Subcutaneous abdominal adipose tissue (tissue), 5 donors: ENCODE data around the gene CAV3.

Experiments
- H3K27ac ChIP-seq: one replicate; pipeline ENCODE4 v1.7.0; 2013; ENCODE audit warnings: low read depth, mild to moderate bottlenecking, inconsistent platforms, low read length, moderate library complexity
- H3K27me3 ChIP-seq, 5 donors: one replicate each; pipeline ENCODE4 v1.7.0; 2013; ENCODE audit warnings: low read length in 5 of 5, inconsistent platforms in 1 of 5; ENCODE audit not compliant: control insufficient read depth in 5 of 5, insufficient read depth in 4 of 5
- H3K36me3 ChIP-seq, 5 donors: one replicate each; pipeline ENCODE4 v1.7.0; 2013; ENCODE audit warnings: low read length in 5 of 5; ENCODE audit not compliant: control insufficient read depth in 5 of 5, insufficient read depth in 5 of 5
- H3K4me1 ChIP-seq, 5 donors: one replicate each; pipeline ENCODE4 v1.7.0; 2013; ENCODE audit warnings: low read length in 5 of 5, mild to moderate bottlenecking in 3 of 5, moderate library complexity in 1 of 5; ENCODE audit not compliant: control insufficient read depth in 5 of 5, insufficient read depth in 5 of 5
- H3K4me3 ChIP-seq, 5 donors: one replicate each; pipeline ENCODE4 v1.7.0; 2013; ENCODE audit warnings: low read length in 5 of 5, low read depth in 1 of 5
- H3K9ac ChIP-seq, 5 donors: one replicate each; pipeline ENCODE4 v1.7.0; 2013; ENCODE audit warnings: low read length in 5 of 5, mild to moderate bottlenecking in 4 of 5, moderate library complexity in 3 of 5
- H3K9me3 ChIP-seq, 5 donors: one replicate each; pipeline ENCODE4 v1.7.0; 2013; ENCODE audit warnings: low read length in 5 of 5; ENCODE audit not compliant: control insufficient read depth in 5 of 5
- donor health status: healthy.
- donor health status: healthy.
- donor health status: healthy.
- donor health status: healthy.
- donor health status: healthy.

The CAV3 gene

GRCh38 chr3:8759038-8759707, 25.6 kb downstream of the CAV3 start:
- Histone ChIP-seq H3K27me3 (peaks cover 0 to 5% (median 0%) of the 10 kb centered on the region in 5 donors), H3K4me1 (no peaks in the 10 kb centered on the region), H3K4me3 (no peak overlapping the region), H3K9me3 (no peaks in the 10 kb centered on the region), H3K27ac (no peak overlapping the region), H3K9ac (no peak overlapping the region), H3K36me3 (no peaks in the 10 kb centered on the region)

DNA sequence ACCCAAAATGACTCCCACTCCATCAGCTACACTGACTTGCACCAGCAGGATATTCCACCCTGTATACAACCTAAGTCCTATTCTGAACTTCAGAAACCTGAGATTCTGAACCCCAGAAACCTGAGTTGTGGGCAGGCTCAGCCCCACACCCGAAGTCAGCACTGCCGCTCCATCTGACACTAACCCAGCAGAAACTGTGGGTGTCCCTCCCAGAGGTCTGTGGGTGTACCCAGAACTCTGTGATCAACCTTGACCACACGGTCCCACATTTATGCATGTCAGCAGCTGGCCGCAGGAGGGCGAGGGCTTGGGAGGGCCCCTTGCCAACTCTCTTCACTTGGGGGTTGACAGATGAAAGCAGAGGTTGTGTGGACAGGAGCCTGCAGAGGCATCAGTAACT, 26.5 kb downstream of the CAV3 start:
- Histone ChIP-seq H3K27ac (no peak overlapping the region), H3K4me1 (no peaks in the 10 kb centered on the region), H3K36me3 (no peaks in the 10 kb centered on the region), H3K9ac (no peak overlapping the region), H3K9me3 (no peaks in the 10 kb centered on the region), H3K27me3 (peaks cover 0 to 5% (median 0%) of the 10 kb centered on the region in 5 donors), H3K4me3 (no peak overlapping the region)

DNA sequence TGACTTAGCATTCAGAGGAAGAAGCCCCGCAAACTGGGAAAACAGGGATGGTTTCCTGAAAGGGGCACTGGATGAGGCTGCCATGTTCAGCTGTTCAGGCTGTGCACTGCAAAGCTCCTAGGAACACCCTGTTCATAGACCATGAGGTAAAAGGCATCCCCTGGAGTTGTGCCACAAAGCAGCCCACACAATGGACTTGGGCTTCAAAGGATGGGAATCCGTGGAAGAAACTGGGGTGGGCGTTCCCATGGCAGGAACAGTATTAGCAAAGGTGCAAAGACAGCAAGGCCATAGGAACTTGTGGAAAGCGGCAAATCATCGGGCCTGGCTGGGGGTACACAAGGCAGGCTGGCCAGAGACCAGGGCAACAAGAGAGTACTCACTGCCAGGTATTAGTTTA, 26.9 kb downstream of the CAV3 start:
- no peaks in the 10 kb centered on the region for H3K9me3 ChIP-seq
- H3K4me3 ChIP-seq: no peak overlapping the region
- no peaks in the 10 kb centered on the region for H3K36me3 ChIP-seq
- peaks cover 0 to 5% (median 0%) of the 10 kb centered on the region in 5 donors for H3K27me3 ChIP-seq
- H3K27ac ChIP-seq: no peak overlapping the region
- no peaks in the 10 kb centered on the region for H3K4me1 ChIP-seq
- no peak overlapping the region for H3K9ac ChIP-seq

DNA sequence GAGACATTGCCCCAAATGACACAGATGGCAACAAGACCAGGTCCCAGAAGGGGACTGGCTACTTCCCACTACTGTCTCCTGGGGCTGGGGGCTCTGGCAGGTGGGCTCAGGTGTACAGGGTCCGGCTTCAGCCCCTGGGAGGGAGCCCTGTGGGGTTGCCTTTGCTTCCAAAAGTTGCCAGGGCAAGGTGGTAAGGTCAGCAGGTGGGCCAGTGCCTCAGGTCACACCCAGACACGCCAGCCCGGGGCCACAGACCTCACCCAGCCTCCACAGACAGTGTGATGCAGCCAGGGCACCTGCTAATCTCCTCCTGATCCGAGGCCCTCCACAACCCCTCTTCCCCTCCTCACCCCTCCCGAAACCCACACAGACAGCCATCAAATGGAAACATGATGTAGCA, 28.3 kb downstream of the CAV3 start:
- Histone ChIP-seq H3K9me3 (no peaks in the 10 kb centered on the region), H3K4me1 (no peaks in the 10 kb centered on the region), H3K4me3 (no peak overlapping the region), H3K27ac (no peak overlapping the region), H3K27me3 (peaks cover 1 to 10% (median 5%) of the 10 kb centered on the region in 5 donors), H3K9ac (no peak overlapping the region), H3K36me3 (no peaks in the 10 kb centered on the region)

DNA sequence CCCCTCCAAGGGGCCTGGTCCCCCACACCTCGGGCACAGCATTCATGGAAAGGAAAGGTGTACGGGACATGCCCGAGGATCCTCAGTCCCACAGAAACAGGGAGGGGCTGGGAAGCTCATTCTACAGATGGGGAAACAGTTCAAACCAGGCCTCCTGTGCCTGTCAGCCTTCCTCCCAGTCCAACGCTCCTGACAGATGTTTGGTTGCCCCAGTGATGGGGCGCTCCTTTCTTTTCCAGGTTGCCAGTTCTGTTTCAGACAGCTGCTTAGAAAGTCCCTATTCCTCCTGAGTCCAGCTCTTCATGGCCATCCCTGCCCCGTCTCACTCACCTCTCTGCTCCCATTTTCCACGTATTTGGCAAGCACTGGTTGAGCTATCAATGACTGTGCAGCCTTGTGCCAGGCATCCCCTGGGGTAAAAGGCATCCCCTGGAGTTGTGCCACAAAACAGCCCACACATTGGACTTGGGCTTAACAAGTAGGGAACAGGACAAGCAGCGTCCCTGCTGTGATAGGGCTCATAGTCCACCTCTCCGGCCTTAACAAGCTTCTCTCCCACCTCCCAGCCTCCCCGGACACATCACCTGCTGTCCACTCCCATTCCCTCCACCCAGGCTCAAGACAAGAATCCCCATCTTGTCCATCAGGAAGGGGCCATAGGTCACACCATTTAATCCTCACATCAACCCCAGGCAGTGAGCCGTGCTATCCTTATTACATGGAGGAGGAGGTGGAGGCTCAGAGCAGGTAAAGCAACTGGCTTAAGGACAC, 29.2 kb downstream of the CAV3 start:
- H3K27me3 ChIP-seq: peaks cover 11 to 19% (median 12%) of the 10 kb centered on the region in 5 donors
- H3K9me3 ChIP-seq: no peaks in the 10 kb centered on the region
- H3K4me3 ChIP-seq: no peak overlapping the region
- no peak overlapping the region for H3K9ac ChIP-seq
- H3K36me3 ChIP-seq: no peaks in the 10 kb centered on the region
- peaks cover 0 to 5% (median 4%) of the 10 kb centered on the region in 5 donors for H3K4me1 ChIP-seq
- no peak overlapping the region for H3K27ac ChIP-seq

DNA sequence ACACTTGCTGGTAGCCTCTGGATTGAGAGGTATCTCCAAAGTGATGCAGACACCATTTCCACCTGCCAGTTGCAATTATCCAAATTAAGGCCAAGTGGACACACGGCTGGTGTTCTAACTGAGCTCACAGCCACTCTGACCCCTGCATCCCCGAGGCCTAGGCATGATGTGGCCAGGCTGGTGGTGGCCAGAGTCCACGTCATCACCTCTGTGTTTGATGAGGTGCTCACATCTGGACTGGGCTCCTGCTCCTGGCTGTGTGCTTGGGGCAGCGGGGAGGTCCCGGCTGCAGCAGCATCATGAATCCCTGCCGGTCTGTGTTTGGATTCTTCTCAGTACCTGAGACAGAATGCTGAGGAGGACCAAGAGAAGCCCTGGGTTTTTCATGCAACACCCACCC, 30.9 kb downstream of the CAV3 start:
- Histone ChIP-seq H3K9me3 (no peaks in the 10 kb centered on the region), H3K27ac (no peak overlapping the region), H3K4me3 (no peak overlapping the region), H3K9ac (no peak overlapping the region), H3K27me3 (peaks cover 21 to 36% (median 25%) of the 10 kb centered on the region in 5 donors), H3K36me3 (no peaks in the 10 kb centered on the region), H3K4me1 (peaks cover 0 to 22% (median 14%) of the 10 kb centered on the region in 5 donors)

- Histone ChIP-seq H3K4me1 (peaks cover 0 to 22% (median 16%) of the 10 kb centered on the region in 5 donors), H3K9ac (no peak overlapping the region), H3K36me3 (no peaks in the 10 kb centered on the region), H3K27me3 (peaks cover 24 to 33% (median 25%) of the 10 kb centered on the region in 5 donors), H3K9me3 (no peaks in the 10 kb centered on the region), H3K27ac (no peak overlapping the region), H3K4me3 (no peak overlapping the region)
Observed at GRCh38 chr3:8765528-8765927, 31.9 kb downstream of the CAV3 start.

GRCh38 chr3:8766148-8766547, 32.5 kb downstream of the CAV3 start:
- Histone ChIP-seq H3K9me3 (no peaks in the 10 kb centered on the region), H3K27ac (no peak overlapping the region), H3K9ac (no peak overlapping the region), H3K4me3 (no peak overlapping the region), H3K4me1 (peaks cover 0 to 22% (median 16%) of the 10 kb centered on the region in 5 donors), H3K36me3 (no peaks in the 10 kb centered on the region), H3K27me3 (peaks cover 24 to 35% (median 25%) of the 10 kb centered on the region in 5 donors)

DNA sequence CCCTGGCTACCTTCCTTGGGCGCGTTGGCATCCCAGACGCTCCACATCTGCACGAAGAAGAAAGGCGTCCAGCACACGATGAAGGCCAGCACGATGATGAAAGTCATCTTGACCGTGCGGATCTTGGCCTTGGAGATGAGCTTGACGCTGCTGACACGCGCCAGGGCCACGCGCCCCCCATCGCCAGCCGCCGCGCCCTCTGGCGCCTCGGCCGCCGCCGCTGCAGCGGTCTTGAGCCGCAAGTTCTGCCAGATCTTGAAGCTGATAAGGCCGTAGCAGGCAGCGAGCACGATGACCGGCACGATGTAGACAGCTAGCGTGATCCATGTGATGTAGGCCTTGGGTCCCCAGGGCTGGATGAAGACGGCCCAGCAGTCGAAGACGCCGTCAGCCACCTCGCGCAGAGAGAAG, 33.7 kb downstream of the CAV3 start:
- H3K27me3 ChIP-seq: peaks cover 24 to 35% (median 25%) of the 10 kb centered on the region in 5 donors
- no peak overlapping the region for H3K27ac ChIP-seq
- H3K4me1 ChIP-seq: peaks cover 0 to 22% (median 16%) of the 10 kb centered on the region in 5 donors
- no peak overlapping the region for H3K9ac ChIP-seq
- H3K36me3 ChIP-seq: no peaks in the 10 kb centered on the region
- H3K9me3 ChIP-seq: no peaks in the 10 kb centered on the region
- H3K4me3 ChIP-seq: no peak overlapping the region

DNA sequence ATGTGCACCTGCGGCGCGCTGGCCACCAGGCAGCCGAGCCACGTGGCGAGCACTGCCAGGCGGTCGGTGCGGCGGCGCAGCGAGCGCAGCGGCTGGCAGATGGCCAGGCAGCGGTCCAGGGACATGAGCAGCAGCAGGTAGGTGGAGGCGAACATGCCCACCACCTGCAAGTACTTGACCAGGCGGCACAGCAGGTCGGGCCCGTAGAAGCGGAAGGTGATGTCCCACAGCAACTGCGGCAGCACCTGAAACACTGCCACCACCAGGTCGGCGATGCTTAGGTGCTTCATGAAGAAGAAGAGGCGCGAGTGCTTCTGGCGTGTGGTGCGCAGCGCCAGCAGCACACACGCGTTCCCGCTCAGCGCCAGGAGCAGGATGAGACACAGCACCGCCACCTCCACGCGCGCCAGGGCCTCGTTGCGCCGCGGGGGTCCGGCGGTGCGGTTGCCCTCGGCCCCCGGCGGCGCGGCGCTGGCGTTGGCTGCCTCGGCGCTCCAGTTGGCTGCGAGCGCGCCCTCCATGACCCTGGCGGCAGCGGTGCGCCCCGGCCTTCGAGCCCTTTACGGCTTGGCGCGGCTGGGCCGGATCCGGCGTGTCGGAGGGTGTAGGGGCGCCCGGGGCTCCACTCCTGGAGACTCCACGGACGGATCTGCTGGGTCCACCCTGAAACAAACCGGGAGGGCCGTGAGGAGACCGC, 34.2 kb downstream of the CAV3 start:
- Histone ChIP-seq H3K4me3 (no peak overlapping the region), H3K9ac (no peak overlapping the region), H3K27ac (no peak overlapping the region), H3K36me3 (no peaks in the 10 kb centered on the region), H3K4me1 (peaks cover 0 to 22% (median 16%) of the 10 kb centered on the region in 5 donors), H3K9me3 (no peaks in the 10 kb centered on the region), H3K27me3 (peaks cover 24 to 35% (median 25%) of the 10 kb centered on the region in 5 donors)
